RKO (cell line): ENCODE results near the gene NFKB2.
A peak's percentile ranks its signal among the peaks of the same experiment; 100 is the strongest.

Experiments used
- DNase-seq: peaks from one replicate; pipeline ENCODE4 v3.0.0-alpha.2; 2016; ENCODE audit warnings: low spot score

NFKB2 gene

DNA sequence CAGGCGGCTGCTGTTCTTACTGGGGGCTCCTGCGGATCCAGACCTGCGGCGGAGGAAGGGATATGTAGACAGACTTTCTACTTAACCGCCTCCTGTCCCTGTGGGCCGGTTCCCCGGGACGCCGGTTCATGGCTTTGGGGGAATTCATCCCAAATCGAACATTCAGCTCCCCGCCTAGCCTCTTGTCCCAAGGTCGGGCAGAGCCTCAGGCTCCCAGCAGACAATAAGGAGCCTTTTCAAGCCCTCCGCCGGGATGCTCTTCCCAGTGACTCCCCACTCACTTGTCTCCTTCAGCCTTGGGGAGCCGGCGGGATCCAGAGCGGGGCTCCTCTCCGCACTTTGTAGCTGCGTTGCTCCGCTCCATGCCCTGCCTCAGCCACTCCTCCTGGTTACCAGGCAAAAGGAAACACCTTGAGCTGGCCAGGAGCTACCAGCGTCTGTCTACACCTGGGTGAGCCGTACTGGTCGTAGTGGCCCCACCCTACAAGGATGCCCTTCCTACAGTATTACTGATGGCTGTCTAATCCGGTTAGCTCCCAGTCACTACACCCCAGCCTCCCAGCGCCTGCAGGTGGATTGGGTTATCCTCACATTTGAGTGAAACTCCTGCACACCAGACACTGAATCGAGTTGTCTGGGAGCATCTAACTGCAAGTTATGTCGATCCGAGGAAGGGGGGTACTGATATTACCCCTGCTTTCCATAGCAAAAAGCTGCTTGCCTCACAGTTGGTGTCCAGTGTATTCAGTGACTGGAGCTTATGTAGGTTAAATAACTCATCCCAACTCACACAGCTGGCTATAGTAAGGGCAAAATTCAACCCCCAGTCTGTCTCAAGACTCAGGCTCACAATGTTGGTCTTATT, 55.8 kb downstream of the NFKB2 start, which contains the start of gene C10orf95:
Gene C10orf95 (minus strand): TSS at position 439 of the 865 bp plus-strand sequence. CDS start 450 bp downstream, outside the sequence.
- DNase-seq, result peak; percentile 27
